Measurements from ENCODE around the gene EWSR1.

Gene EWSR1

GRCh38 chr22:29269731-29270474, 1.8 kb downstream of the EWSR1 start:
- peak; percentile 33 for DNase-seq

- peak; percentile 96 for DNase-seq
Measured at GRCh38 chr22:29270475-29271271, 2.6 kb downstream of the EWSR1 start.

DNA sequence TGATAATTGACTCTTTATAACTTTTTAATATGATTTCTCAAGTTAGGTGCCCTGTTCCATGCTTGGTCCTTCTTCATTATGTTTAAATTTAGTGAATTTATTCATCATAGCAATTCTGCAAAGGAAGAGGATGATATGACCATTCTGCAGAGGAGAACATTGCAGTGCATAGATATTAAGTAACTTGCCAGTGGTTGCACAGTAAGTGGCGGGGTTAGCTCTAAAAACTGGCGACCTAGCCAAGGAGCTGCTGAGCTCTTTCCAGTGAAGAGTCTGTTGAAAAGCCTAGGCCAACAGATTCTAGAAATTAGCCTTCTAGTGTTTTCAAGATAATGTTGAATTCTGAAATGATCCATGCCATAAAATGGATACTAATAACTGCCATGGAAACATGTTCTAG, 4.6 kb downstream of the EWSR1 start:
- no peak for DNase-seq

DNA sequence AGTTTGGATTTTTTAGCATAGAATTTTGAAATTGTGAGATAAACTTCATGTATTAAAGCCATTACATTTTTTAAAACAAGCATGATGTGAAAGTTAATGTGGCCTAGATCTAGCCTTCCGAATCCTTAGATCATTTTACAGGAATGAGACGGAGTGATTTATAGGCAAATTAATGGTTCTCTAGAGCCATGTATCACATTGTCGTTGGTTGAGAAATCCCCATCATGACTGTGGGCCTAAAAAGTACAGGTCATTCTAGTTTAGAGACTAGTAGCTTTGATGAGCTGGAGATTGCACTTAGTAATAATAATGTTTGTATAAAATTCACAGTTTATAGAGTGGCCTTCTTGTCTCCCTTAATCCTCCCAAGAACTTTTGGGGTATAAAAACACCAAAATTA, 7.1 kb downstream of the EWSR1 start:
- DNase-seq, result no peak

DNA sequence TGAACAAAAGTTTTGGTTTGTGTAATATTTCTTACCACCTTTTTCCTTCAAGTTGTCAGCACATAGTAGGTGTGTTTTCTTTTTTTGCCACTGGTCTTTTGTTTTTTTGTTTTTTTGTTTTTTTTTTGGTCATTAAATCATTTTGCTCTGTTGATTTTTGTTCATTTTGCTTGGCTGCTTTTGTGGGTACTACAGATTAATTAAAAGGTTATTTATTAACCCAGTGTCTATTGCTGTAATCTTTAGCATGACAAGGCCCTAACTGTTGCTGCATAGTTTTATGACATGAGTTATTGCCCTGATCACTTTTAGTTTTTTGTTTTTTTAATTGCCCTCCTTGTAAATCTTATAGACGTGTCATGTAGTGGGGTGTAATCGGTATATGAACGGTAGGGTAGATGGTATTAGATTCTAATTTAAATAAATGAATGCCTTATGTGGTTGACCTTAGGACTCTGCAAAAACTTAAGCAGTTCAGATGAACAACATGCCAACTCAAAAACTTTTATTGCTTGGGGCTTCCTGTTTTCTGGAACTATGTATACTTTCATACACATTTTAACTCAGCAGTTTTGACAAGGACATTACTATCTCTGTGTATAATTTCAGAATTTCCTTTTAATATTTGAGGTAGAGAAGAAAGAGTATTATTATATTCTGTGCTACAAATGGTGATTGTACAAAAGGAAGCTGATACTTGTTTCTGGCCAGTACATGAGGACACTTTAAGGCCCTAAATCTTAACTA, 7.9 kb downstream of the EWSR1 start:
- no peak for DNase-seq

DNA sequence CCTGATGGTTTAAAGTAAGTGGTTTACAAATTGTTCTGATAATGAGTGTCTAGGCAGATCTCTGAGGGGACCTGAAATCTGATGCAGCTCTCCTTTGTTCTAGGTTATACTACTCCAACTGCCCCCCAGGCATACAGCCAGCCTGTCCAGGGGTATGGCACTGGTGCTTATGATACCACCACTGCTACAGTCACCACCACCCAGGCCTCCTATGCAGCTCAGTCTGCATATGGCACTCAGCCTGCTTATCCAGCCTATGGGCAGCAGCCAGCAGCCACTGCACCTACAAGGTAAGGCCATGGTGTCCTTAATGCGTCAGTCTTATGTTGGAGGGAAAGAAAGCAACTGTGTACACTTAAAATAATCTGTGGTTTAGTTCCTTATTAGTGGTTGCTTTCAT, 9.9 kb downstream of the EWSR1 start:
- DNase-seq, result no peak

DNA sequence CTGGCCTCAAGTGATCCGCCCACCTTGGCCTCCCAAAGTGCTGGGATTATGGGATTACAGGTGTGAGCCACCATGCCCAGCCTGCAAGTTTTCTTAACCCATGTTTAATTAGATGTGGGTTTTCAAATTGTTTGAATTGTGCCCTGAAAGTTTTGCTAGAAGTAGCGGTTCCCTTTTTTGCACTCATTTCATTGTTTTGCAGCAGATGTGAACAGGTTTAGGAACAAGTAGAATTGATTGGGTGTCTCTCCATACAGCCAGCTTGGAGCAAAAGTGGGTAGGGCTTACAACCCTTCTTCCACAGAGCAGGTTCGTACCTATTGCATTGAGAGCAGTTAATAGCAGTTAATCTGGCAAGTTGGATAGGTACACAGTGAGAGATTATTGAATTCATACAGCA, 16.1 kb downstream of the EWSR1 start:
- DNase-seq, result no peak

DNA sequence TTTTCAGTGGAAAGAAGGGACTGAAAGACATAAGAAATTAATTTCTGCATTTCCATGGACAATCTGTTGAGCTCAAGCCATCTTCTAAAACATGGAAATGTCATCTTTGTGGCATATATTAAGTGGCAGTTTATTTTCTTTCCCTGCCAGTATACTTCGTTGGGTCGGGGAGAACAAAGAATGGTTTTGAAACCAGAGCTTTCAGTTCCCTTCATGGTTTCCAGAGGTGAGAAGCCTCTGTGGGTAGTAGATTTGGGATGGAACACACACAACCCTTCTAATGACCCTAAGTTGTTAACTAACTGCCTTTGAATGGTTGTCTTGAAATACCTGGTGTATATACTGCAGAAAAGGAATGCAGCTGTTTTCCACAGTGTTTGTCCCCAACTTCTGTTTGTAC, 20.8 kb downstream of the EWSR1 start:
- DNase-seq, result no peak

- no peak for DNase-seq
Measured at GRCh38 chr22:29290061-29290460, 22.0 kb downstream of the EWSR1 start.

GRCh38 chr22:29291215-29291614, 23.1 kb downstream of the EWSR1 start:
- no peak for DNase-seq

DNA sequence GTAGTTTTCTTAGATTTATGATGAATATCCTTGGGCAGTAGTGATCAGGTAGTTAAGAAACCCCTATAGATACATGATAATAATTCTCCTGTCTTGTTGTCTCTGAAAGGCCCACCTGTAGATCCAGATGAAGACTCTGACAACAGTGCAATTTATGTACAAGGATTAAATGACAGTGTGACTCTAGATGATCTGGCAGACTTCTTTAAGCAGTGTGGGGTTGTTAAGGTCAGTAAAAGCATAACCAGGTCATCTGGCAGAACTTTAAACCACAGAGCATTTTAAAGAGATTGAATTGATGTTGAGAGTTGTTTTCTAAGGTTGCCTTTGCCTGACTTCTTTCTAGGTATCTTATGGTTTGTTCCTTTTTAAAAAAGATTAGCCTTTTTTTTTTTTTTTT, 24.3 kb downstream of the EWSR1 start:
- no peak for DNase-seq

DNA sequence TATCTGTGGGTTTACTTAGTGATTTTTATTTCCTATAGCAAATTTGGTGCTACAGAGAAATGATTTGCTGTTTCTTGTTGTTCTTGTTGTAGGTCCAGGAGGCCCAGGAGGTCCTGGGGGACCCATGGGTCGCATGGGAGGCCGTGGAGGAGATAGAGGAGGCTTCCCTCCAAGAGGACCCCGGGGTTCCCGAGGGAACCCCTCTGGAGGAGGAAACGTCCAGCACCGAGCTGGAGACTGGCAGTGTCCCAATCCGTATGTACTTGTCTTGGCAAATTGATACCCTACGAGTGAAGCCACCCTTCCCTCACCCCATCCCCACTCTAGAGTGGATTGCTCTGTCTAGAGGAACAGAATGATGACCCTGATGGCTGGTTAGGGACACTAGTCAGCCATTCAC, 30.6 kb downstream of the EWSR1 start:
- DNase-seq, result no peak

DNA sequence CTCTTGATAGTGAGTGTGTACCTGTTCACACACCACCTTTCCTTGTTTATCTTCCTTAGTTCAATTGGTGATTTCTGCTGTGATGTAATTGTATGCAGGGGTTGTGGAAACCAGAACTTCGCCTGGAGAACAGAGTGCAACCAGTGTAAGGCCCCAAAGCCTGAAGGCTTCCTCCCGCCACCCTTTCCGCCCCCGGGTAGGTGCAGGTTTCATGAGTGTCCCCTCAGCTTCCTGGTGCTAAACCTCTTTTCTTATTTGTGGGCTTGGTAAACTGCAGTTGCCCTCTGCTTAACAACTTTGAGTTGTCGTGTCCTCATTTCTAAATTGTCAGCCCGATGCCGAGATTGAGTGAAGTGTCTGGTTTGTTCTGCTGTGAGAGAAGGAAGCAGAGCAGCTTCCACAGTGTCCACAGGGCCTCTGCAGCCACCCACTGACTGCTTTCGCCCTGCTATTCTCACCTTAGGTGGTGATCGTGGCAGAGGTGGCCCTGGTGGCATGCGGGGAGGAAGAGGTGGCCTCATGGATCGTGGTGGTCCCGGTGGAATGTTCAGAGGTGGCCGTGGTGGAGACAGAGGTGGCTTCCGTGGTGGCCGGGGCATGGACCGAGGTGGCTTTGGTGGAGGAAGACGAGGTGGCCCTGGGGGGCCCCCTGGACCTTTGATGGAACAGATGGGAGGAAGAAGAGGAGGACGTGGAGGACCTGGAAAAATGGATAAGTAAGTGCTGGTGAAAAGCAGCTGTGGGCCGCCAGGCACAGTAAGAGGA, 31.2 kb downstream of the EWSR1 start:
- no peak for DNase-seq

DNA sequence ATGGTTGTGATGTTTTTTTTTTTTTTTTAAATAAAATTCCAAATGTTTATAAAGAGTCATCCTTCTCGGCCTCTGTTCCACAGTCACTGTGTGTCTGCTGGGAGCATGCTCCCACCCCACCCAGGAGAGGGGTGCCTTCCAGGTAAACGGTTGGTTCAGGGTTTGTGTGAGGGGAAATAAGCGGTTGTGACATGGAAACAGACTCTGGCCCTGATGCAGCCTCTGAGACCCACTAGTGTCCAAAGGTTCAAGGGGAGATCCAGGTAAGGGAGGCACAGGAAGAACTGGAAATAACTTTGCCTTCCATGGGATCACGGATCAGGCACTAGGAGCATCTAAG, 32.4 kb downstream of the EWSR1 start:
- no peak for DNase-seq

DNA sequence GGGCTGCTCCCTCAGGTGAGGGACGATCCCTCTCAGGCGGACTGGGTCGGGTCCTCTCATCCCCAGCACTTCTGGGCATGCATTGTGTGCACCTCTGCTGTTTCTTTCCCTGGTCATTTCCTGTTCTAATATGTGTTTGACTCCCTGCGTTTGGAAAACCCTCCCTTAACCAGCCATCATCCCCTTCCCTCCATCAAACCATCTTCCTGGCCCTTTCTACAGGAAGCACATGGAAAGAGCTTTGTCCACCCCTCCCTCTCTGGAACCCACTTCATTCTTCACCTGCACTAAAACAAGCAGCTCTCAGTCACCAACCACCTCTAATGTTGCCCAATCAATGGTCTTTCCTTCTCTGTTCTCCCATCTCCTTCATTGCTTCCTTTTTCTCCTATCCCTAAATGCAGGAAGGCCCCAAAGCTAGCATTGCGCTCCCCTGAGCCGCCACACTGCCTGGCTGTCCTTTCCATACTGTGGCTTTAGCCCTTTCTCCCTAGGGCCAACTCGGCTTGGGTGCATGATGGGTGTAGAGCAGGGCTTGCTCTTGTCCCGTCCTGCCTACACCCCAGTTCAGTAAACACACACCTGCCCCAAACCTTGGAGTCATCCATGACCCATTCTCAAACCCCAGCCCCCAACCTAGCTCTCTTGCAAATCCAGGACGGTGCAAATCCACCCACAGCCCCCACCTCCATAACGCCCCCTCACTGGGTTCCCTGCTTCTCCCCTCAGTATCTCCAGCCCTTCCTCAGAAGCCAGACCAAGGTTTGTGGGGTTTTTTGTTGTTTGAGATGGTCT, 32.9 kb downstream of the EWSR1 start:
- DNase-seq, result no peak

DNA sequence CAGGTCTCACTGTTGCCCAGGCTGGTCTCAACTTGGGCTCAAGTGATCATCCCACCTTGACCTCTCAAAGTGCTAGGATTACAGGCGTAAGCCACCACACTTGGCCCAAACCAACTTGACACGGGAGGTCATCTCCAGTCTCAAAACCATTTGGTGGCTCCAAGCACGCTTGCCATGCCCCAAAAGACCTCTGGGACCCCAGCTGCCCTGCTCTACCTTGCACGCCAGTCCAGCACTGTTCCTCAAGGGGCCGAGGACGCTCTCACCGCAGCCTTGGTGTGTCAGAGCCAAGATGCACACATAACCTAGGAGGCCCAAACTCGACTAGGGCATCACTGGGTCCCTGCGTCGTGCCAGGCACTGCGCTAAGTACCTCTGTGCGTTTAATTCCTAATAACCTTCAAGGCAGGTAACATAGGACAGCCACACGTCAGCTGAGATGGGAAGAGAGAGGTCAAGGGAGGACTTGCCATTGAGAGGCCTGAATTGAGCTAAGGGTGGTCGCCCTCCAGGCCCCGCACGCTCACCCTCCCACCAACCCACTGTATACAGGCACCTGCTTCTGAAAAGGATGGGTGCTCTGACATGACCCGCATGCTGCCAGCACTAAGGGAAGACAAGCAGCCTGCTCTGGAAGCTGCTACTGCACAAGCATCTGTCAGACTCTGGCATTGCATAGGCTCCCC, 33.8 kb downstream of the EWSR1 start:
- DNase-seq, result peak; percentile 32

- DNase-seq, result no peak
Measured at GRCh38 chr22:29302402-29302680, 34.3 kb downstream of the EWSR1 start.

DNA sequence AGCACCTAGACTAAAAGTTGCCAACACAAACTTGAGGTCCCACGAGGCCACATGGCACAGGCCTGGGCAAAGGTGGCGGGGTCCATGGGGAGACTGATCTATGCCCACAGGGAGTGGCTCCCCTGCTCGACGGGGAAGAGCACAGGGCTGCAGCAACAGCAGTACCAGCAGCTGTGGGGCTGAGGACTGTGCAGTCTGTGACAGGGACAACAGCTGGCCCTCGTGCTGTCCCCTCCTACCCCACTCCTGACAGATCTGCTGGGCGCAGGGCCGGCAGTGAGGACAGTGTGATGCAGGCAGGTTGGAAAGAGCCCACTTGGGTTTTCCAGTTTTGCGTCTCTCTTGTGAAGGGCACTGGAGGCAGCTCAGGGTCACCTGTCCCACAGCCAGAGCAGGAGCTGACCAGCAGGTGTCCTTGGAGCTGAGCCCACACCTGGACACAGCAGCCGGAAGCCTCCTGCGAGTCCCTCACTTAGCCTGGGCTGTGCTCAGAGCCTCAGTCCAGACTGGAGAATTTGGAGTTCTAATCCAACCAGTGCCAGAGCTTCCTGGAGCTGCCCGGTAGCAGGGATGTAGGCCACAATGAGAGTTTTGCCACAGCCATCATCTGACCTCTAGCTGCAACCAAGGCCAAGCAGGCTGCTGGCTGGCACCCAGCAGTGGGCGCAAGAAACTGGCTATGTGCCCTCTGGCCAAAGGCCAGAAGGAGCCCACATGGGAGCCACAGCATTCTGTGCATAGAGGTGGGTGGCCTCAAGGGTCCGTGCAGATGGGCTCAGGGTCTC, 34.8 kb downstream of the EWSR1 start:
- DNase-seq, result peak; percentile 39

DNA sequence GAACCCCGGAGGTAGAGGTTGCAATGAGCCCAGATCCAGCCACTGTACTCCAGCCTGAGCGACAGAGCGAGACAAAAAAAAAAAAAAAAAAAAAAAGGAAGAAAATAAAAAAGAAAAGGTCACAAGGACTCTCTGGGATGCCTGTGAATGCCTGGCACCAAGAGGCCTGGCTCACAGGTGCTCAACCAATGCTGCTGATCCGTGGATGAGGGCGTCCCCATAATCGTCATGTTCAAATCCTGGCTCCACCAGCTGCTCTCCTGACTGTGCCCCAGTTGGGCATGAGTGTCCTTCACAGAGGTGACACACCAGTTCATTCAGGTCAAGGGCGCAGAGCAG, 37.7 kb downstream of the EWSR1 start:
- DNase-seq, result no peak

DNA sequence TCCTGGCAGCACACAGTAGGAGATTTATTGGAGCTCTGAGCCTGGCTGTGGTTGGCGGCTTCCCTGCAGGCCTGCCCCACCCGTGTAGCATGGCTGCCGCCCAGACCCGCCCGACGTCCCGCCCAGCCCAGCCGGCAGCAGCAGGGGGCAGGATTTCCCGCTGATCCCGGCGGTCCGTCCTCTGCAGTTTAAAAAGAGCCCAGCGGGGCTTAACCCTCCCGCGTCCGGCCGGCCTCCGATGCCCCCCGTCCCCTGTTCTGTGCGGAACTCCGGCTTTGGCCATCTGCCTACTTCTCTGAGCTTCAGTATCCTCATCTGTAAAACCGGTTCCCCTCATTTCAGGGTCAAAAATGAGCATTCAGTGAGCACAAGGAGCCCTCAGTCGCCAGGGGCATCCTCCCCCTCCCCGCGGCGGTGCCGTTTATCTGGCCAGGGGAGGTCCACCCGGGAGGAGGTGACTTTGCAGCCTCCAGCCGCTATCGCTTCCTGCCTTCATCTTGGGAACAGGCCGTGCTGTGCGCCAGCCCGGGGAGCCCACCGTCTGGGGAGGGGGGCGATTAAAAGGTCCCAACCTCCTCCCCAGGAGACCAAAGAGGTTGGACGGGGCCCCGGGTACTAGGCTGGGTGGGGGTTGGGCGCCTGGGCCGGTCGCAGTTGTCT, 38.2 kb downstream of the EWSR1 start, which contains the start of gene GAS2L1:
GAS2L1 (plus strand) TSS at position 476 of the 660 bp plus-strand sequence. CDS start 1,456 bp downstream, outside the sequence.
- peak; percentile 90 for DNase-seq
